ENCODE results near the gene SLC9A4.

Gene SLC9A4

DNA sequence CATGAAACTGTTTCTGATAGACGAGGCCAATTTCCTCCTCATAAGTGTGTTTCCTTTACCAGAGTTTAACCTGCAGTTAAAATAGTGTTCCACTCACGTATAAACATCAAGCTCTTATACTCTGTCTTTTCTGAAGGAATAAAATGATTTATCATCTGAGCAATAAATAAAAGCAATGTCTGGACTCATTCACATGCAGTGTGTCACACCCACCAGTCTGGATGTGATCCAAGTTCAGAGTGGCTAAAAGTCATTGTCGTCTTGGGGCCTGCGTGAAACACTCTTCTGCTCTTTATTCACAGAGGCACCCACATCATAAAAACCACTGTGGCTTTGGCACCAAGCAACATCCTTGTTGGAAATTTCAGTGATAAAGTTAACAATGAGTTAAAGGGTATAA is 19.5 kb upstream of the SLC9A4 start:
- no peak for DNase-seq (ENCODE audit: low spot score)

DNA sequence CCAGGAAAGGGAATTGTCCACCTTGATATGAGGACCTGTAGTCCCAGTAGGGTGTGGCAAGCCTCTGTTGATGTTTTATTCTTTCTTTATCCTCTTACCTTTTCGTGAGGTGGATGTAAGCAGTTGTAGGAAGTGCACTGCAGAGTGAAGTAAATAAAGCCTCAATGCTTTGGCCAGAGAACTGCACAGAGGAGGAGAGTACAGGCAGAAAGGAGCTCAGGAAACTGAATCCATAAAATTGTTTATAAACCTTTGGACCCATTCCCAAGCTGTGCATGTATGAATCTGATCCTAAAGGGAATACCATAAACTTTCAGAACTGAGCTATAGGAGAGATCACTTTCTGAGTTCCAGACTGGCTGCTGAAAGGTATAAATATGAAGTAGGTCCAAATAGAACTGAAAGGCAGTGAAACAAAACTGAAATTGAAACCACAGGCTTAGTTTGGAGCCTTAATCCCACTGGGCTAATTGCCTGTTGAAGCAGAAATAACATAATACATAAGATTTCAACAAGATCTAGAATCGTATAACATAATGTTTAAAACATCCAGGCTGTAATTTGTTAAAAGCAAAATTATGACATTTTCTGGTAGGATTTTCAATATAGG is 17.9 kb upstream of the SLC9A4 start:
- DNase-seq (ENCODE audit: low spot score) = no peak

- DNase-seq (ENCODE audit: low spot score) = no peak
Observed at GRCh38 chr2:102460467-102460866, 12.6 kb upstream of the SLC9A4 start.

GRCh38 chr2:102461188-102461587 is 11.8 kb upstream of the SLC9A4 start:
- no peak for DNase-seq (ENCODE audit: low spot score)

- no peak for DNase-seq (ENCODE audit: low spot score)
Observed at GRCh38 chr2:102463160-102463559, 9.9 kb upstream of the SLC9A4 start.

DNA sequence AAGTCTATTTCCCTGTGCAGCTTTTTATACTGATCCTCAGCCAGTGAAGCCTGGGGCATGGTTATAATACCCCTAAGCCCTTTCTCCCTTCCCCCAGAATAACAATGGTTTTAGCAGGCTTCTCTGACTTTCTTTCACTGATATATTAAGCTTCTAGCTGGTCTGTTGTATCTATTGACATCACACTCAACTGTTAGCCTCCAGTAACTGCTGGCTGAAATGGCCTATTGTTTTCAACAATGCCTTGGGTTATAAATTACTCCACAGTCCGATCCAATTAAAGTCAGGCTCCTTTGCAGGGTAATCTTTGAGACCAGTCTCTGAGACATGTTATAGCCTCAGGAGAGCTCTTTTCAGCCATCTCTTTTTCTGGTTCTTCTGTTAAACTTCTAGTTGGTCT is 2.9 kb upstream of the SLC9A4 start:
- DNase-seq (ENCODE audit: low spot score) = no peak

GRCh38 chr2:102473631-102474030 is 605 bp downstream of the SLC9A4 start:
- no peak for DNase-seq (ENCODE audit: low spot score)

DNA sequence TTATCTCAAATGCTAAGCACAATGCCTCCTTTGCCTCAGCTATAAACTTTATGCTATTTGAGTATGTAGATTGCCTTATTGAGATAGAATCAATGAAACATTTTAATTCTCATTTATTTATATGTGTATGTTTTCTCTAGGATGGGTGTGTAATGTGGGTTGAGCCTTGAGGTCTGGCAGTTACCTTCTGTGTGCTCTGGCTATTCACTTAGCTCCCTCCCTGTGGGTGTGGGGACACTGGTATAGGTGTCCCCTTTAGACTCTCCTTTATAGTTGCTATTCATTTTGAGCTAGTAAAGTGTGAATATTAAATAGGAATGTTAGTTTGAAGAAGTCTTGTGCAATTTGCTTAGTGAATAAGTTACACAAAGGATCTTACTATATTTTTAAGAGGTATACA is 1.8 kb downstream of the SLC9A4 start:
- no peak for DNase-seq (ENCODE audit: low spot score)

- DNase-seq (ENCODE audit: low spot score) = no peak
Observed at GRCh38 chr2:102478686-102479470, 5.9 kb downstream of the SLC9A4 start.

DNA sequence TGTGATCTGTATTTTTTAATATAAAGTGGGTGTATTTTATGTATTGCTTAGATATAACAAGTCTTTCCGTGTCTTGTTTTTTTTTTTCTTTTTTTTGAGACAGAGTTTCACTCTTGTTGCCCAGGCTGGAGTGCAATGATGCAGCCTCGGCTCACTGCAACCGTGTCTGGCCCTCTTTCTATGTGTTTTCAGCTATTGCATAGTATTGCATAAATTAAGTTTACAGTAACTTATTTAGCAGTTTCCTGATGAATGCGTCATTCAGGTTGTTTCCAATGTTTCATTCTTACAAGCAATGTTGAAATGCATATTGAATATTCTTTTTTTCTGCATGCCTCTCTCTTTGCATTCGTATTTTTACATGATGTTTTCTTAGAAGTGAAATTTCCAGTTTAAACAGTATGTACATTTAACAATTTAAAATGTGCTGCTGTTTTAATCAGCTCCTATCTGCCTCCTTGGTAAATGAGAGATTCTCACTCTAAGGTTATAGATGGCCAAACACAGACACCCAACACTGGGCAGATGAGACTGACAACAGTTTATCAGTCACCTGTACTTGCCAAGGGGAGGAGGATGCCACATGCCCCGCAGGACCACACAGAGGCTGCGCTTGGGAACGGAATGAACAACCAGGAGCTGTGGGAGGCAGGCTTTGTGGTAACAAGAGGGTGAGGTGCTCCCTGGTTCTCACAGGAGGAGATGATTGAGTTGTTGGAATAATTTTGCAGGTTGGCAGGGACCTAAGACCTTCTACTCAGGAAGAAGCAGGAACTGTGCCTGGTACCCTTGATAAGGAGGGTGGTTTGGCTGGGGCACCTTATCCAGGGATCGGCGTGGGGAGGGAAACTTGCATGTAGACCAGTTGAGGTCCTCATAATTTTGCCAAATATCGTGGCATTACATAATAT is 7.5 kb downstream of the SLC9A4 start:
- DNase-seq (ENCODE audit: low spot score) = no peak

GRCh38 chr2:102481931-102482330 is 8.9 kb downstream of the SLC9A4 start:
- DNase-seq (ENCODE audit: low spot score) = no peak

GRCh38 chr2:102483086-102483485 is 10.1 kb downstream of the SLC9A4 start:
- no peak for DNase-seq (ENCODE audit: low spot score)

DNA sequence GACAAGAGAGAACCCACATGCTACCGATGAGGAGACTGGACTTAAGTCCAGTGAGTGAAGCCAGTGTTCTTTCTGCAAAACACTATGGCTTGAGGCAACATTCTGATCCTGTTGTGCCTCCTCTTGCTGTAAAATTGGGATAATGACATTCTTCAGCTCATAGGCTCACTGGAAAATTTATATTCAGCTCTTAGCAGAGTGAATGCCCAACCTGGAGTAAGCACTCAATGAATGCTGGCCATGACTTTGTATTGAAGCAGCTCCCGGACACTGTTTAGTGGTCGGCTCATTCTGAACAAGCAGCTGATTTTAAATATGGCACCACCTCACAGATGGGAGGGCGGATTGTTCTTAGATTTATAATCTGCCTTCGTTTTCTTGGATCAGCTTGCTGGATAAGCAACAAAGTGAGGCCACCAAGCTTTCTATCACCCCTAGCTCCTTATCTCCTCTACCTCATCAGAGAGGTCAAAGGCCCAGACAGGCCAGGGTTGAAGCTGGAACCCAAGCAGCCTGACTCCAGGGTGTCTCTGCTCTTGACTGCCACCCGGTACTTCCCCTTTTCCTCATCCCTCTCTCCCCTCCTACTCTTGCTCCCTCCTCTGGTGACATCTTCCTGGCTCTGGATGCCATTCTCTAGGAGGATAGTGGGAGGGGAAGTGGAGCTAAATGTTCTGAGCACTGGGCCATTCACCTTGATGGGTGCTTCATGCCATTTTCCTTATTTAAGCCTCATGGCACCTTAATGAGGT is 11.5 kb downstream of the SLC9A4 start:
- DNase-seq (ENCODE audit: low spot score) = no peak

DNA sequence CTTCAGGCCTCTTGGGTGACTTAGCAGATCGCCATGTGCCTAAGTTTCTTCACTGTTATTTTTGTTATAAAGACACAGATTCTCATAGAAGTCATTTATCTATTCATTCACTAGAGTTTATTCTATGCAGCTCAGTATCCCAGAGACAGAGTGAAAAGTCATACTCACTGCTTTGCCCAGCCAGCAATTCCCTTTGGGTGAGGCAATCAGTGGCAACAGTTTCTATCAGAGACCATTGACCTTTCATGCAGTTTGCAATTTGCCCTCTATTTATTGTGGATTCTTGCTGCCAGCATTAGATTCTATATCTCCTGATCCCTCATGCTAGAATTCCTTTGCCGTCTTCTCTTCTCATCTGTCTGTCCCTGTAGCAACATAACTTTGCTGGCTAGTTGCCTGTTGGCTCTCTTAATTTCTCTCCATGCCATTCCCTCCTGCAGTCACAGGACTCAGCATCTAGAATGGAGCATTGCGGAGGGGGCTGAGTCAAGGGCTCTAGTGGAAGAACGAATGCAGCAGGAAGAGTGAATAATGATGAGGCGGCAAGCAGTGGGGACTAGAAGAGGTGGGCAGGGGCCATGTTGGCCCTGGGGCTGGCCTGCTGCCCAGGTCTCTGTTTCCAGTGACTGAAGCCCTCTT is 12.2 kb downstream of the SLC9A4 start:
- DNase-seq (ENCODE audit: low spot score) = no peak

DNA sequence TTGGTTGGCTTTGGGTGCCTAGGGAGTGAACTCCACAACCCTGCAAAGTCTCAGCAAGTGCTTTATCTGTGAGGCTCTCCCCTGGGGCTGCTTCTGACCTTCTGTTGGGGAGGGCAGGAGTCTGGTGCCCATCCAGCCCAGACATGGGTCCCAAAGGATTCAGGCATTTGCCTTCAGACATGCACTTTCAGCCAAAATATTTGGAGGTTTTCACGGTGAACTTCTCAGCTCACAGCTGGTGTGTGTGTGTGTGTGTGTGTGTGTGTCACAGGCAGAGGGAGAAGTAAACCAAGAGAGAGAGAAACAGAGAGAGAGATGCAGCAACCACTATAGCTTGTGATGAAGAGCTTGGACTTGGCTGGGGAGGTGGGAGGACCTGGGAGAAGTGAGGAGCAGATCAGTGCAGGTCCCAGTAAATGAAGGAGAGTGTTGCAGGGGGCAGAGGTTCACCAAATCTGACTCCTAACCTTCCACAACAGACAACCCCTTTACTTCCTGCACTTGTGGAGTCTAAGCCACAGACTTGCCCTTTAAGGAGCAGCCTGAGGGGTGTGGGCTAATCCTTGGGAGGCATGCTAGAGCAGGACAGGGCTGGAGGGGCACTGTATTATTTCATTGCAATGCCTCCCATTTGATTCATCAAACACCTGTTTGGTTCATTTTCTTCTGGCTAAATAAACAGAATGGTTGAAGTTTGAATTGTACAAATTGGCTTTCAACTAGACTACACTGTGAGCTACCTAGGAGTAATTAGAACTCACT is 14.1 kb downstream of the SLC9A4 start:
- no peak for DNase-seq (ENCODE audit: low spot score)

DNA sequence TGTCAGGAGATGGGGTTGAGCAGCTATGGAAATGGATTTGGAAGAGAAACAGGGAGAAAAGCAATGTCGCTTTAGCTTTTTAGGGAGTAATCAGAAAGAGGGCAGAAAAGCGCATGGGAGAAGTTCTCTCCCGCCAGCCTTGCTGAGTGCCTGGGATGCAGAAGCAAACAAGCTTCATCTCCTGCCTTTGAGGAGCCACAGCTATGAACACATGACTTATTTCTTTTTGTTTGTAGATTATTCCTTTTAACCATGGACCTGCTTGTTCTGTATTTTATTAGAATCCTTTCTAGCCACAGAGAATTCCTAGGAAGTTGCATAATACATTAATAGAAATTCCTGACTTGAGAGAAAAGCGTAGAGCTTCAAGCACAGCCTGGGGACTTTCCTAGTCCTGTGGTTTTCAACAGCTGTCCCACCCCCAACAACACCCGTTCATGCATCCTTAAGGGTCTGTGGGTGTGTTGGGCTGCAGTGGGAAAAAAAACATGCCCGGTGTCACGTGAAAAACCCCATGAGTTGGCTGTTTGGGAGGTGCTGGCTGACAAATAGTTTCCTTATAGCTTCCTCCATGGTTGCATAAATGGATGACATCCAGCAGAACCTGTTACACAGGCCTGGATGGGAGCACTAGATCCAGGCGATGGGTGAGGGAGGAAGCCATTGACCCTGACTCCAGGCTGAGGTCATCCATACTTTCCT is 14.9 kb downstream of the SLC9A4 start:
- DNase-seq (ENCODE audit: low spot score) = no peak

DNA sequence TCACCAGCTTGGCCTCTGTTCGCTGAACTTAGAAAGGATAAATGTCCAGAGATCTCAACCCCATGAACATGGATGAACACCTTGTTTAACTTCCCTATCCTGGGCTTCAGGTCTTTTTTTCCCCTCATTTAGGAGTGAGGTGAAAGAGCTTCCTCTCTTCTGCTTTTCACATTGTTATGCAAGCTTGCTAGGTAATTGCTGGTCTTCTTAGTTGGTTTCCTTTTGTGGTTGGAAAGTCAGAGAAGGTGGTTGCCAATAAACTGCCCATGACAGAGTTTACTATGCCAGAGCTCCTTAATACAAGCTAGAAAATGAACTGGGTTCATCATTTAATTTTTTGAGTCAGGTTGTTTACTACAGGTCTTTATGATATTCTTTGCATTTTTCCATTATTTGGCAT is 16.6 kb downstream of the SLC9A4 start:
- no peak for DNase-seq (ENCODE audit: low spot score)

GRCh38 chr2:102492006-102492405 is 19.0 kb downstream of the SLC9A4 start:
- DNase-seq (ENCODE audit: low spot score) = no peak

DNA sequence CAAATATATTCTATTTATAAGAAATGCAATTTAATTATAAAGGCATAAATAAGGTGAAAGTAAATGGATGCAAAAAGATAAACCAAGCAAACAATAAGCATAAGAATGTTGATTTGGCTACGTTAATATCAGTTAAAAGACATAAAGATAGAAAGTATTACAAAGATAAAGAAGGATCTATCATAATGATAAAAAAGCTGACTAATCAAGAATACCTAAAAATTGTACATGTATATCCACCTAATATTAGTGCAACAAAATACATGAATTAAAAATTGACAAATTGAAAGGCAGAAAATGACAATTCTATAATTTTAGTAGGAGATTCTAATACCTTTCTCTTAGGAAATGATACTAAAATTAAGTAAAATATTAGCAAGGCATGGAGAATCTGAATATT is 21.5 kb downstream of the SLC9A4 start:
- no peak for DNase-seq (ENCODE audit: low spot score)

GRCh38 chr2:102498414-102498813 is 25.4 kb downstream of the SLC9A4 start:
- DNase-seq (ENCODE audit: low spot score) = no peak
